MG63 (cell line): ENCODE results near the gene LRRC26. TPM values are rescaled to one million over a fixed set of nuclear protein-coding genes. Genes with fewer than 3 reads are reported as not detected.

Experiments
- DNase-seq: peaks from one replicate; pipeline ENCODE4 v3.0.0-alpha.2; 2020
- H3K27me3 ChIP-seq: fragments of 250-450 bp; sonication (Bioruptor Pico); 2 replicates; pipeline ENCODE4 v1.5.1; 2020; ENCODE audit warnings: mild to moderate bottlenecking, moderate library complexity
- H3K36me3 ChIP-seq: fragments of 250-450 bp; sonication (Bioruptor Pico); 2 replicates; pipeline ENCODE4 v1.5.1; 2020; ENCODE audit warnings: mild to moderate bottlenecking, moderate library complexity
- H3K4me3 ChIP-seq: fragments of 250-450 bp; sonication (Bioruptor Pico); 2 replicates; pipeline ENCODE4 v1.5.1; 2020; ENCODE audit warnings: mild to moderate bottlenecking, moderate library complexity
- H3K9me3 ChIP-seq: fragments of 250-450 bp; sonication (Bioruptor Pico); 2 replicates; pipeline ENCODE4 v1.5.1; 2020; ENCODE audit warnings: mild to moderate bottlenecking, moderate library complexity
- total RNA-seq: library from RNA; depleted of rRNA; stranded (reverse); fragments of >200 nt; shearing (Covaris generic); gene quantifications from 2 replicates; pipeline ENCODE4 v1.2.3, GENCODE V29; 2014; ENCODE audit warnings: low replicate concordance

LRRC26 gene
- total RNA-seq, 1 experiment from 2014 or later = not detected

DNA sequence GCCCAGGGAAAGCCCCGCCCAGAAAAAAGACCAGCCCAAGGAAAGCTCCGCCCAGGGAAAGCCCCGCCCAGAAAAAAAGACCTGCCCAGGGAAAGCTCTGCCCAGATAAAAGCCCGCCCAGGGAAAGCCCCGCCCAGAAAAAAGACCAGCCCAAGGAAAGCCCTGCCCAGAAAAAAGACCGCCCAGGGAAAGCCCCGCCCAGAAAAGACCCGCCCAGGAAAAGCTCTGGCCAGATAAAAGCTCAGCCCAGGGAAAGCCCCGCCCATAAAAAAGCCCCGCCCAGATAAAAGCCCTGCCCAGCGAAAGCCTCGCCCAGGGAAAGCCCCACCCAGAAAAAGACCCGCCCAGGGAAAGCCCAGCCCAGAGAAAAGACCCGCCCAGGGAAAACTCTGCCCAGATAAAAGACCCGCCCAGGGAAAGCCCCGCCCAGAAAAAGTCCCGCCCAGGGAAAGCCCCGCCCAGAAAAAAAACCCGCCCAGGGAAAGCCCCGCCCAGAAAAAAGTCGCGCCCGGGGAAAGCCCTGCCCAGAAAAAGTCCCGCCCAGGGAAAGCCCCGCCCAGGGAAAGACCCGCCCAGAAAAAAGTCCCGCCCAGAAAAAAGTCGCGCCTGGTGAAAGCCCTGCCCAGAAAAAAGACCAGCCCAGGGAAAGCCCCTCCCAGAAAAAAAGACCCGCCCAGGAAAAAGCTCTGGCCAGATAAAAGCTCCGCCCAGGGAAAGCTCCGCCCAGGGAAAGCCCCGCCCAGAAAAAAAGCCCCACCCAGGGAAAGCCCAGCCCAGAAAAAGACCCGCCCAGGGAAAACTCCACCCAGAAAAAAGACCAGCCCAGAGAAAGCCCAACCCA, 19.0 kb downstream of the LRRC26 start:
- no peaks in the 10 kb centered on the region for H3K27me3 ChIP-seq
- H3K4me3 ChIP-seq = no peak overlapping the region
- DNase-seq = peak; percentile 79
- H3K9me3 ChIP-seq = no peaks in the 10 kb centered on the region
- H3K36me3 ChIP-seq = no peaks in the 10 kb centered on the region

DNA sequence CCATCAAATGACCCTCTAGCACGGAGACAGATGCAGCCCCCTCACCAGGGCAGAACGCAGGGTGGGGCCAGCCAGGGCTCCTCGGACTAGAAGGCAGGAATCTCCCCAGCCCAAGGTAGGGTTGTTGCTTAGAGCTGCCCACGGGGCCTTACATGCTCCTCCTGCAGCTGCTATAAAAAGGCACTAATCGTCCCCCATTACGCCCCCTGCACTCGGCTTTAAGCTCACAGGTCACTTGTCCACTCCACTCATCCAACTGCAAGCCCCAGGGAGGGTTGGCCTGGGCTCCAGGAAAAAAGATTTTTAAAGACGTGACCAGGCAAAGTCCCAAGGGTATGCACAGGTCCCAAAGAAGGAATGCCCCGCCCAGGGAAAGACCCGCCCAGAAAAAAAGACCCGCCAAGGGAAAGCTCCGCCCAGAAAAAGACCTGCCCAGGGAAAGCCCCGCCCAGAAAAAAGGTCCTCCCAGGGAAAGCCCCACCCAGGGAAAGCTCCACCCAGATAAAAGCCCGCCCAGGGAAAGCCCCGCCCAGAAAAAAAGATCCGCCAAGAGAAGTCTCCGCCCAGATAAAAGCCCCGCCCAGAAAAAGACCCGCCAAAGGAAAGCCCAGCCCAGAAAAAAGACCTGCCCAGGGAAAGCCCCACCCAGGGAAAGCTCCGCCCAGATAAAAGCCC, 19.8 kb downstream of the LRRC26 start:
- H3K36me3 ChIP-seq = no peaks in the 10 kb centered on the region
- no peak overlapping the region for H3K4me3 ChIP-seq
- no peaks in the 10 kb centered on the region for H3K9me3 ChIP-seq
- DNase-seq = no peak
- H3K27me3 ChIP-seq = no peaks in the 10 kb centered on the region

DNA sequence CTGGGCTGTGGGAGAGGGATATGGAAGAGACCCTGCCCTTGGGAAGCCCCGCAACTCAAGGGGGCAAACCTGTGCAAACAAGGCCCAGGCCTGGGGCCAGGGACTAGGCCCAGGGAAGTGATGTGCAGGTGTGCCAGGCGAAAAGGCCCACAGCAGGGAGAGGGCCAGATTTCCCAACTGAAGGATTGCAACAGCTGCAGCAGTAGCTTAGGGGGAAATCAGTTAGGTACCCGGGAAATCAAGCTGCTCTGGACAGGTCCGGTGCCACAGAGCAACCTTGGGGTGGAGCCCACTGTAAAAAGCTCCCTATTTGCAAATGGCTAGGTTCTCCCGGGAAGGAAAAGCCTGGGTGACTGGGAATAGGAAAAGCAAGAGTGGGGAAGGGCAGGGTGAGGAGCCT, 20.5 kb downstream of the LRRC26 start:
- no peak for DNase-seq
- H3K27me3 ChIP-seq = no peaks in the 10 kb centered on the region
- H3K4me3 ChIP-seq = no peak overlapping the region
- no peaks in the 10 kb centered on the region for H3K9me3 ChIP-seq
- no peaks in the 10 kb centered on the region for H3K36me3 ChIP-seq

DNA sequence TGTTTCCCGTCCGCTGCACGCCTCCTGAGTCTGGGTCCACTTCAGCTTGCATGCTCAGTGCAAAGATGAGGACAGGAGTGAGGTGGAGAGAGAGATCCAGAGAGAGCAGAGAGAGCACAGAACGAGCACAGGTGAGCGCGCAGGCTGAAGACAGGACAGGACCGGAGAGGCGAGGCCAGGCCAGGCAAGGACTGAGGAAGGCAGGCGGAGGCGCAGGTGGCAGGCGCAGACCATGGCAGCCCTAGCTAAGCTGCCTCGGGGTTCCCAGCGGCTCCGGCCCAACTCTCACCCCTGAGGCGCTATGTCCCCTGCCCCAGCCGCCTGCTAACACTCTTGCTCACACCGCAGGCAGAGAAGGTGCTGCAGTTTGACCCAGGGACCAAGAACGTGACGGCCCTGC, 21.2 kb downstream of the LRRC26 start:
- Histone ChIP-seq H3K4me3 (no peak overlapping the region), H3K9me3 (no peaks in the 10 kb centered on the region), H3K27me3 (no peaks in the 10 kb centered on the region), H3K36me3 (no peaks in the 10 kb centered on the region)
- no peak for DNase-seq

DNA sequence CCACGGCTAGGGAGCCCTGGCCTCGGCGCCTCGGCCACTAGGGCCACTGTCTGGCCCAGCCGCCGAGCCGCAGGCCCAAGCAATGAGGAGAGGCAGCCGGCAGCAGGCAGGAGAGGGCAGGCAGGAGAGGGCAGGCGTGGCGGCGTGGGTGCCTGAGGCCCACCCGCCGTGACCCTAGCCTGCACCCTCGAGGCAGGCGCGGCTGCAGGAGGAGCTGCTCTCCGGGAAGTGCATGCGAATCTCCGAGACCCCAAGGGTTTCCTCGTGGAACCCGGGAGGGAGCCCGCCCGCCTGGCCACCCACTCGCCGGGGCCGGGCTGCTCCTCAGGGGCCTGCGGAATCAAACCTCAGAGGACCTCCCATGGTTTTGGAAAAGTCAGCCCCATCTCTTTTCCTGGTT, 21.6 kb downstream of the LRRC26 start:
- H3K36me3 ChIP-seq = no peaks in the 10 kb centered on the region
- no peaks in the 10 kb centered on the region for H3K27me3 ChIP-seq
- no peak overlapping the region for H3K4me3 ChIP-seq
- DNase-seq = no peak
- H3K9me3 ChIP-seq = no peaks in the 10 kb centered on the region

DNA sequence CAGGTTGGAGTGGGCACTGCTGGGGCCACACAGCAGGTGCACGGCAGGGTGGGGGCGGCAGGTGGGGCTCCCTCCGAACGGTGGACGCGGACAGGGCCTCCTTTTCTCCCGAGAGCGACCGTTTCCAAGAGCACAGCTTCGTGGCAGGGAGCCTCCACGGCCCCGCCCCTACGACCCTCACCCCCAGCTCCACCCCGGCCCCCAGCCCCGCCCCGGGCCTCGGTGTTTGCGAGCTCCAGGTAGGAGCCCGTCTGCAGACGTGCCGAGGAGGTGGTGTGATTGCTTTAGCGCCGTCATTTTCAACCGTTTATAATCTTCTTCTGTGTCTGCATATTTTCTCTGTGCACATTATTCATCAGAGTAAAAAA, 22.1 kb downstream of the LRRC26 start:
- no peaks in the 10 kb centered on the region for H3K9me3 ChIP-seq
- H3K27me3 ChIP-seq = no peaks in the 10 kb centered on the region
- H3K4me3 ChIP-seq = no peak overlapping the region
- H3K36me3 ChIP-seq = no peaks in the 10 kb centered on the region
- DNase-seq = no peak

DNA sequence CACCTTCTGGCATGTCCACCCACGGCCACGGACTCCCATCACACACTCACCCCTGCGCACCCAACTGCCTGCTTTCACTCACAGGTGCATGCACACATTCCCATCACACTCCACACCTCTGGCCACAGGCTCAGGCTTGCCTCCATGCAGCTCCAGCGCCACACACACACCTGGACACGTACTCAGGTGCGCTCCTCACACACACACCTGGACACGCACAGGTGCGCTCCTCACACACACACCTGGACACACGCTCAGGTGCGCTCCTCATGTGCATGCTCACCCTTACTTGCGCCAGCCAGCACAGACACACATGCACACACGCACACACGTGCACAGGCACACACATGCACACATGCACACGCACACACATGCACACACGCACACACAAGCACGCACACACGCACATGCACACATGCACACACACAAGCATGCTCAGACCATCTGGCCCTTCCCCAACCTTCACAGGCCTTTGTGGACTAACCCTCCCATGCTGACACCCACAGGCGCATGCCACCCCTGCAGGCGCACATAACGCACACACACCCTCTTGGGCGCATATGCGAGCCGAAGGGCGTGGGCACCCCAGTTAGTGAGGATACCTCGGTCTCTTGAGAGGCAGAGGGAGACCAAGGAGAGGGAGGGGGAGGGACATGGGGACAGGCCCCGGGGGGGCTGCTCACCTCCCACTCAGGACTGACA, 22.6 kb downstream of the LRRC26 start:
- no peaks in the 10 kb centered on the region for H3K27me3 ChIP-seq
- no peak overlapping the region for H3K4me3 ChIP-seq
- DNase-seq = no peak
- no peaks in the 10 kb centered on the region for H3K36me3 ChIP-seq
- no peaks in the 10 kb centered on the region for H3K9me3 ChIP-seq

DNA sequence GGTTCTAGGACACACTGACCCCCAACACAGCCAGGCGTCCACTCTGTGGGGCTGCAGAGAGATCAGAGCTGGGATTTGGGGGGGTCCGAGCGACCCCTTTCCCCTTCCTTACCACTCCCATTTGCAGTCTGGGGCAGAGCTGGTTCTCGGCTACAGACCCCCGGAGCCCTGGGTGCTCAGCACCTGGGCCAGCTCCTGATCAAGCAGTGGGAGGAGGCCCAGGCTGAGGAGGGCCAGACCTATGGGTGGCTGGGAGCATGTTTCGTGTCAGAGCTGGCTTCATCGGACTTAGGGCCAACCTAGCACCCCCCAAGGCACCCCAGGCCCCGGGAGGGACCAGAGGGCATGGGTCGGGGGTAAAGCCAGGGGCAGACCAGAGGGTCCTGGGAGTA, 23.3 kb downstream of the LRRC26 start:
- DNase-seq = no peak

DNA sequence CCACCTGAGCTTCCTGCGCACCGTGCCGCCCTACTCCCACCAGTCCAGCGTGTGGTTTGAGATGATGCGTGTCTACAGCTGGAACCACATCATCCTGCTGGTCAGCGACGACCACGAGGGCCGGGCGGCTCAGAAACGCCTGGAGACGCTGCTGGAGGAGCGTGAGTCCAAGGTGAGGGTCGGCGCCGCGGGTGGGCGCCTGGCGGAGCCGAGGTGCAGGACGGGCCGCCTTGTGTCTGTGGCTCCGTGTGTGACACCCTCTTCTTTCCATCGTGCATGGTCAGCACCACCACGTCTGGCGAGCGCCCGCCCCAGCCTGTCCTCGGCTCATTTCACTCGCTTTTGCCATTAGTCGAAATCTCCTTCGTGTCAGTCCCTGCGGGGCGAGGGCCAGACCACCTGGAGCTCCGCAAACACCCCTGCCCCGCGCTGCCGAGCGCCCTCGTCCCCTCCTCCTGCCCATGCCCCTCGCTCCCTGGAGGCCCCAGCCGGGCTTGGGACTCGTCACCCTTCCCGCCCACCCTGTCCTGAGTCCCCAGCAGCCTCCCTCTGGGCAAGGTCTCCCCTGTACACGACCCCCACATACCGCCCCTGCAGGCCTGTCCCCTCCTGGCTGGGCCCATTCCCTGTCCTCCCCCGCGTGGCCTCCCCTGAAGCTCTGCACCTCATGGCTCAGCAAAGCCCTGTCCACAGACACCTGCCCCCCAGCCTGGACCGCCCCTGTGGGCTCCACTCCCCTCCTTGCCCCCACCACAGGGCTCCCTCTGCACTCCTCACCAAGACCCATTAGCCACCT, 23.9 kb downstream of the LRRC26 start:
- Histone ChIP-seq H3K27me3 (no peaks in the 10 kb centered on the region), H3K4me3 (no peak overlapping the region), H3K36me3 (no peaks in the 10 kb centered on the region), H3K9me3 (no peaks in the 10 kb centered on the region)
- no peak for DNase-seq

More for the DNA sequence above, 23.3 kb downstream of the LRRC26 start:
- H3K9me3 ChIP-seq = no peaks in the 10 kb centered on the region
- H3K27me3 ChIP-seq = no peaks in the 10 kb centered on the region
- H3K4me3 ChIP-seq = no peak overlapping the region
- H3K36me3 ChIP-seq = no peaks in the 10 kb centered on the region

DNA sequence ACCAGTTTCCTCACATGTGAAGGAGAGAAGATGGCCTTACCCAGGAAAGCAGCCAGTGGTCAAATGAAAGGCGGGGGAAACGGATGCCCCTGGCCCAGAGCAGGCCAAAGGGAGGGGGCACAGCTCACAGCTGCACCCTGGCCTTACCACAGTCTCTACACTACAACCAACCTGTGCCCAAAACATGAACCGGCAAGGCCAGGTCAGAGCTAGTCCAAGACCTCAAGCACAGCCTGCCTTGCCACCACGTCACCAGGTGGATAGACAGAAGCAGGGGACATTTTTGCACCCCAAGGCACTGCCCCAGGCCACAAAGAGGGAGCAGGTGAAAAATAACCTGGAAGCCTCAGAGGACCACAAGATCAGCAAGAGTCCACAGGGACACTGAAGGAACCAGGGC, 26.4 kb downstream of the LRRC26 start:
- peaks cover 18% of the 10 kb centered on the region for H3K27me3 ChIP-seq
- no peaks in the 10 kb centered on the region for H3K9me3 ChIP-seq
- DNase-seq = no peak
- no peaks in the 10 kb centered on the region for H3K36me3 ChIP-seq
- H3K4me3 ChIP-seq = no peak overlapping the region

DNA sequence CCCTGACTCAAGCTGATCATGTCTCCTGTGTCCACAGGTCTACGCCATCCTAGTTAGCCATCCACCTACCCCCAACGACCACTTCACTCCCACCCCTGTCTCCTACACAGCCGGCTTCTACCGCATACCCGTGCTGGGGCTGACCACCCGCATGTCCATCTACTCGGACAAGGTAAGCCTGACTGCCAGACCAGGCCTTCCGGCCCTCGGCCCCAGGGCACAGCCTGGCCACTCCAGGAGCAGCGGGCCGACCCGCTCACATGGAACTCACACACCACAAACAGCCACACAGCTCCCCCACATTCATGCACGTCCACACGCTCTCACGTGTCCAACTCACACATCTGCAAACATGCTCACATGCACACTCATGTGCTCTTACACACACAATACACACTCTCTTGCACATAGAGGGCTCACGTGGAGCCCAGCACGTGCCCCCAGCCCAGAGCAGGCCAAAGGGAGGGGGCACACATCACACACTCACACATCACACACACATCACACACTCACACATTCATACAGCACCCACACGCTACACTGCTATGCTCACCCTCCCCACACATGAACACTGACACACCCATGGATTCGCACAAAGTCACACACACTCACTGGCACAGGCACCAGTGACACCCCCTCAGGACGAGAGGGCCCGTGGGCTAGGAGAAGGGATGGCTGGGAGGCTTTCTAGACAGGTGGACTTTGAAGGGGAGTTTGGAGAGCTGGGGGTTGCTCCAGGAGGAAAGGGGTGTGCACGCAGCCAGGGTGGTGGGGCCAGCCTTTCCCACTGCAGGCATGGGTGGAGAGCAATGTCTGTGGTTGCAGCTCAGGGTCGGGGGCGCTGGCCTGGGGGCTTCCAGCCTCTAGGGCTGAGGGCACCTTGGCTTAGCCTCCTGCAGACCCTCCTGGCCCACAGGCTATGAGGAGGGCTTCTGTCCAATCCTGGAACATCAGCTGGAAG, 27.6 kb downstream of the LRRC26 start:
- Histone ChIP-seq H3K9me3 (no peaks in the 10 kb centered on the region), H3K4me3 (no peak overlapping the region), H3K36me3 (no peaks in the 10 kb centered on the region), H3K27me3 (peaks cover 25% of the 10 kb centered on the region)
- no peak for DNase-seq

DNA sequence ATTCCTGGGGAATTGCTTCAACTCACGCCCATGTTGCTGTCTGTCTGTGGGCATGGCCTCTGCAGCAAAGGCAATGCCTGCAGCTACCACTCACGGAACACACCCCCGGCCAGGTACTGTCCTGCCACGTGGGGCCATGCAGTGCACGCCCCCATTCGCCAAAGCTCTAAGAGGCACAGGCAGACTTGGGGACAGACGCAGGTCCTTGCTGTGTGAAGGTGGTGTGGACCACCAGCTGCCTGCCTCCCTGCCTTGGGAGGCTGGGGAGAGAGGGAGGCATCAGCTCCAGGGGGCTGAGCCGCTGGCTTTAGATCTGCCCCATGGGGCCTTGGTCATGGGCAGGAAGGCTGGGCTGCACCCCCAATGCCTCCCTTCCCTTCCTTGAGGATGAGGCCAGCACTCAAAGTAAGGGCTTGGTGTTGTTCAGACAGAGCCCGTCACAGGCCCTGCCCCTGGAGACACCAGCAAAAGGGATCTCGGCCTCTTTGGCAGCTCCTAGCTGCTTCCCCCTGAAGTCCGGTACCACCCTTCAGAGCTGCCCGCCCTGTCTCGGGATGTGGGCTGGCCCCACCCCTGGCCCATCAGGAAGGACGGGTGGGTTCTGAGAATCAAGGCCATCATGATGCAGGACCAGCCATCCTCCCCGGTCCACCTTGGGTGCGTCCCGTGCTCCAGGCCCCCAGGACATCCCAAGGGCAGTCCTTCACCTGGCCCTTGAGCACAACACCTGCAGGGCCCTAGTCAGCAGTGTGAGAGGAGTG, 28.6 kb downstream of the LRRC26 start:
- no peak for DNase-seq
- Histone ChIP-seq H3K9me3 (no peaks in the 10 kb centered on the region), H3K36me3 (no peaks in the 10 kb centered on the region), H3K27me3 (peaks cover 25% of the 10 kb centered on the region), H3K4me3 (no peak overlapping the region)

DNA sequence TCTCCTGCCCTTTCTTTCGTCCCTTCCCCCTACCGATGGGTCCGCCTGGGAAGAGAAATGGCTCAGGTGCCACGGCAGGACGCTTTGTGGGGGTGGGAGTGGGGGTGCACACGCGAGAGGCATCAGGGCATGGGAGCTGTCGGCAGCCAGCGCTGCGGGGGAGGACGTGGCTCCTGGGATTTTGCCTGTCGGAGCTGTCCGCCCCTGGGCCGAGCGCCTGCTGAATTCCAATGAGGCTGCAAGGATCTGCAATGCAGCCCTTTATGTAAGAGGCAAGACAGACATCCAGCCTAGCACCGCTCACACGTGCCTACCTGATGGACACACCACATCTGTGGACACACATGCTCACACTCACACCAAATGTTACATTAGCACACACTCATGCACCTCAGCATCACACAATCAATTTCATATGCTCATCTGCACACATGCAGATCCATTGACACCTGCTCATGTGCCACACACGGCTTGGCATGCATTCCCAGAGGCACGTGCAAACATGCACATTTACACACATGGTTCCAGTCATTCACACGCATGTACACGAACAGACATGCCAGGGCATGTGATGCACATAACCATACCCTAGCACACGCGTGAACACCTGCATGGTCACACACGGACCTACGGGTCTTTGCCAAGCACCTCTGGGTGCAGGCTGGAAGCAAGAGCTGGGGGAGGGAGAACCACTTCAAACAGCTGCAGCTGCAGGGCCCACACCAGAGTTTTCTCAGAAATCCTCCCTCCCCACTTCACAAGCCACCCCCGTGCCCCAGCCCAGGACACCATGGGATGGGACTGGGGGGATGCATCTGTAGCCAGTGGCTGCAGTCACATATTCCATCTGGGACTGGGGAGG, 29.5 kb downstream of the LRRC26 start:
- Histone ChIP-seq H3K36me3 (no peaks in the 10 kb centered on the region), H3K27me3 (peaks cover 25% of the 10 kb centered on the region), H3K4me3 (no peak overlapping the region), H3K9me3 (no peaks in the 10 kb centered on the region)
- no peak for DNase-seq

DNA sequence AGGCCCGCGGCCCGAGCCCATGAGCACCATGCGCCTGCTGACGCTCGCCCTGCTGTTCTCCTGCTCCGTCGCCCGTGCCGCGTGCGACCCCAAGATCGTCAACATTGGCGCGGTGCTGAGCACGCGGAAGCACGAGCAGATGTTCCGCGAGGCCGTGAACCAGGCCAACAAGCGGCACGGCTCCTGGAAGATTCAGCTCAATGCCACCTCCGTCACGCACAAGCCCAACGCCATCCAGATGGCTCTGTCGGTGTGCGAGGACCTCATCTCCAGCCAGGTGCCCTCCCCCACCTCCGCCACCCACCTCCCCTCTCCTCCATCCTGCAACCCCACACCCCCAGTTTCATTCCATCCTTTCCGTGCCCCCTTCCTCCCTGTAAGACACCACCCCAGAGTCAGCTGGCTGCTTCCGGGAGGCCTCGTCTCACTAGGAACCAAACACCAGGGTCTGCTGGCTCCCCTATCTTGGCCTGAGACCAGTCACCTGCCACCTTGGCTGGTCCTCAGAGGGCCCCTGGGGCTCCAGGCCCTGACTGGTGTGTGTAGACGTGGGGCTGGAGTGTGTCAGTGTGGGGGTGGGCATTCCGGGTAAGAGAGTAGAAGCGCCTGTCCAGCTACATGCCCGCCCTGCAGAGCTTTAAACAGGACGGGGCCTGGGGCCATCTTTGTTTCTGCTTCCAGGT, 30.2 kb downstream of the LRRC26 start:
- no peaks in the 10 kb centered on the region for H3K9me3 ChIP-seq
- DNase-seq = no peak
- no peak overlapping the region for H3K4me3 ChIP-seq
- peaks cover 25% of the 10 kb centered on the region for H3K27me3 ChIP-seq
- no peaks in the 10 kb centered on the region for H3K36me3 ChIP-seq
